AG04449 (cell line): ENCODE measurements around the gene CENPC.
"Not testable (repeated sequence)": the region's sequence is repeated elsewhere in the genome, so short reads cannot be mapped to it uniquely, and the experiment has no call there.

Experiments
- CTCF ChIA-PET: fragments of 350-600 bp; formaldehyde crosslinking; extraction: SDS; loops from one replicate; lab custom pipeline; 2021; ENCODE audit warnings: antibody characterized with exemption; lab: Yijun Ruan, JAX
- POLR2A ChIA-PET: fragments of 400-600, 350-600 bp; formaldehyde crosslinking; extraction: SDS; loops from one replicate; lab custom pipeline; 2020; ENCODE audit warnings: antibody characterized with exemption, inconsistent platforms; lab: Yijun Ruan, JAX
- DNase-seq: peaks from one replicate; pipeline ENCODE4 v3.0.0-alpha.2; 2010; ENCODE audit warnings: low read depth, low spot score
- H3K4me3 ChIP-seq: 2 replicates; pipeline ENCODE4 v1.5.1; 2011; ENCODE audit warnings: low read depth, mild to moderate bottlenecking, control low read depth, low read length
- CTCF ChIP-seq: IDR thresholded peaks from one replicate; pipeline ENCODE4 v1.5.1; 2011; ENCODE audit warnings: mild to moderate bottlenecking, moderate library complexity, low read length, control low read depth, inconsistent platforms; ENCODE audit not compliant: insufficient read depth; ENCODE audit errors: missing control alignments

The CENPC gene

GRCh38 chr4:67531379-67531962 is 13.8 kb downstream of the CENPC start:
- no peak overlapping the region for H3K4me3 ChIP-seq
- TF ChIP-seq CTCF: no peak
- DNase-seq: no peak
- CTCF ChIA-PET: no interaction called here
- POLR2A ChIA-PET: no interaction called here

- H3K4me3 ChIP-seq, DNase-seq, POLR2A ChIA-PET, CTCF ChIA-PET: not testable (repeated sequence)
These were observed 21.2 kb downstream of the CENPC start for GRCh38 chr4:67524140-67524539.

- ChIA-PET POLR2A (no interaction called here), CTCF (no interaction called here)
- TF ChIP-seq CTCF: no peak
- DNase-seq: no peak
- no peak overlapping the region for H3K4me3 ChIP-seq
These were observed 22.2 kb downstream of the CENPC start for GRCh38 chr4:67522851-67523671.

- no peak for TF ChIP-seq CTCF
- H3K4me3 ChIP-seq: no peak overlapping the region
- no peak for DNase-seq
- ChIA-PET POLR2A (no interaction called here), CTCF (no interaction called here)
These were observed 23.1 kb downstream of the CENPC start for GRCh38 chr4:67522230-67522629.

- CTCF ChIA-PET: no interaction called here
- DNase-seq: no peak
- H3K4me3 ChIP-seq: no peak overlapping the region
- no peak for TF ChIP-seq CTCF
- POLR2A ChIA-PET: no interaction called here
These were observed 23.8 kb downstream of the CENPC start for GRCh38 chr4:67521506-67521905.

- ChIA-PET POLR2A (no interaction called here), CTCF (no interaction called here)
- no peak for DNase-seq
- TF ChIP-seq CTCF: no peak
- no peak overlapping the region for H3K4me3 ChIP-seq
These were observed 25.2 kb downstream of the CENPC start for GRCh38 chr4:67520141-67520540.

- ChIA-PET POLR2A (no interaction called here), CTCF (no interaction called here)
- no peak overlapping the region for H3K4me3 ChIP-seq
- no peak for DNase-seq
- TF ChIP-seq CTCF: no peak
These were observed 32.8 kb downstream of the CENPC start for GRCh38 chr4:67512501-67512900.
